Measurements from ENCODE around the gene CLASP2. TPM values are rescaled to one million over a fixed set of nuclear protein-coding genes. Genes with fewer than 3 reads are reported as not detected.
"Not testable (repeated sequence)": the region's sequence is repeated elsewhere in the genome, so short reads cannot be mapped to it uniquely, and the experiment has no call there.

CLASP2 gene
- total RNA-seq, 4 donors from 2014 or later = 64.2 to 115 (median 92.1) TPM

GRCh38 chr3:33681667-33682066, 36.4 kb downstream of the CLASP2 start:
- Histone ChIP-seq H3K4me1 (no peaks in the 10 kb centered on the region), H3K9me3 (no peaks in the 10 kb centered on the region), H3K36me3 (no peaks in the 10 kb centered on the region), H3K4me3 (replicated peaks in 1 of 3) (no peak overlapping the region), H3K27me3 (no peaks in the 10 kb centered on the region), H3K27ac (no peak overlapping the region)
- DNase-seq = no peak
- WGBS, 2 donors = 41 to 55% methylated on average over 1 of the region's 1 CpG
- intact Hi-C loops (cut with DNase I) = no loop called here
- TF ChIP-seq POLR2A (IDR thresholded peaks at IDR 0.05) = no peak
- TF ChIP-seq CTCF (IDR thresholded peaks at IDR 0.05) = no peak

- WGBS, 2 donors = 96 to 100% methylated on average over 1 of the region's 1 CpG
- intact Hi-C loops (cut with DNase I) = no loop called here
- no peaks in the 10 kb centered on the region for H3K4me1 ChIP-seq
- H3K27me3 ChIP-seq = no peaks in the 10 kb centered on the region
- H3K9me3 ChIP-seq = no peaks in the 10 kb centered on the region
- TF ChIP-seq CTCF (IDR thresholded peaks at IDR 0.05) (no peak), POLR2A (IDR thresholded peaks at IDR 0.05) (no peak)
- H3K4me3 ChIP-seq (replicated peaks in 1 of 3) = no peak overlapping the region
- no peak for DNase-seq
- no peak overlapping the region for H3K27ac ChIP-seq
- no peaks in the 10 kb centered on the region for H3K36me3 ChIP-seq
These were observed 40.0 kb downstream of the CLASP2 start for GRCh38 chr3:33678073-33678472.

GRCh38 chr3:33673436-33673835, 44.6 kb downstream of the CLASP2 start:
- intact Hi-C loops (cut with DNase I); H3K4me1 ChIP-seq; DNase-seq; H3K27me3 ChIP-seq; H3K4me3 ChIP-seq (replicated peaks in 1 of 3); H3K9me3 ChIP-seq; H3K36me3 ChIP-seq; H3K27ac ChIP-seq: not testable (repeated sequence)
- WGBS, 2 donors = 94 to 100% methylated on average over 2 of the region's 3 CpGs

- WGBS, 2 donors = 91 to 93% methylated on average over 5 of the region's 5 CpGs
- no peak for DNase-seq
- Histone ChIP-seq H3K27ac (no peak overlapping the region), H3K9me3 (no peaks in the 10 kb centered on the region), H3K4me1 (no peaks in the 10 kb centered on the region), H3K27me3 (no peaks in the 10 kb centered on the region), H3K36me3 (no peaks in the 10 kb centered on the region), H3K4me3 (replicated peaks in 1 of 3) (no peak overlapping the region)
- intact Hi-C loops (cut with DNase I) = no loop called here
- TF ChIP-seq POLR2A (IDR thresholded peaks at IDR 0.05) (no peak), CTCF (IDR thresholded peaks at IDR 0.05) (no peak)
These were observed 49.4 kb downstream of the CLASP2 start for GRCh38 chr3:33668618-33669017.

GRCh38 chr3:33665294-33665693, 52.8 kb downstream of the CLASP2 start:
- Histone ChIP-seq H3K27ac (no peak overlapping the region), H3K9me3 (no peaks in the 10 kb centered on the region), H3K27me3 (no peaks in the 10 kb centered on the region), H3K4me3 (replicated peaks in 1 of 3) (no peak overlapping the region), H3K4me1 (no peaks in the 10 kb centered on the region), H3K36me3 (no peaks in the 10 kb centered on the region)
- 89 to 91% methylated on average over 2 of the region's 2 CpGs for WGBS, 2 donors
- no peak for DNase-seq
- TF ChIP-seq CTCF (IDR thresholded peaks at IDR 0.05) (no peak), POLR2A (IDR thresholded peaks at IDR 0.05) (no peak)
- intact Hi-C loops (cut with DNase I) = no loop called here

GRCh38 chr3:33664195-33664594, 53.9 kb downstream of the CLASP2 start:
- H3K4me1 ChIP-seq = peaks cover 0 to 5% of the 10 kb centered on the region in 2 donors
- no peak overlapping the region for H3K27ac ChIP-seq
- DNase-seq = no peak
- TF ChIP-seq CTCF (IDR thresholded peaks at IDR 0.05) = no peak
- no peak for TF ChIP-seq POLR2A (IDR thresholded peaks at IDR 0.05)
- H3K36me3 ChIP-seq = no peaks in the 10 kb centered on the region
- 63 to 69% methylated on average over 1 of the region's 1 CpG for WGBS, 2 donors
- H3K27me3 ChIP-seq = no peaks in the 10 kb centered on the region
- no peak overlapping the region for H3K4me3 ChIP-seq (replicated peaks in 1 of 3)
- intact Hi-C loops (cut with DNase I) = no loop called here
- no peaks in the 10 kb centered on the region for H3K9me3 ChIP-seq

Measured in thyroid gland (tissue), 4 donors.